Testis (tissue), 2 donors: Measurements from ENCODE around the gene PCCA.

Experiments
- POLR2A ChIP-seq: fragments of 450-650 bp; IDR thresholded peaks from one replicate; pipeline ENCODE4 v1.6.1; 2017; ENCODE audit warnings: antibody characterized with exemption, mild to moderate bottlenecking, moderate library complexity
- TF ChIP-seq, protein P1 (sequence below), 3 experiments: fragments of 450-650 bp in 2 of 3; fragments of 200-600 bp in 1 of 3; sonication (generic) in 1 of 3; IDR thresholded peaks; one replicate each; pipeline ENCODE4 v1.5.1; 2016 to 2019; ENCODE audit warnings: antibody characterized with exemption in 3 of 3, mild to moderate bottlenecking in 2 of 3, moderate library complexity in 1 of 3

- TF ChIP-seq POLR2A = no peak
- TF ChIP-seq, protein P1, sequence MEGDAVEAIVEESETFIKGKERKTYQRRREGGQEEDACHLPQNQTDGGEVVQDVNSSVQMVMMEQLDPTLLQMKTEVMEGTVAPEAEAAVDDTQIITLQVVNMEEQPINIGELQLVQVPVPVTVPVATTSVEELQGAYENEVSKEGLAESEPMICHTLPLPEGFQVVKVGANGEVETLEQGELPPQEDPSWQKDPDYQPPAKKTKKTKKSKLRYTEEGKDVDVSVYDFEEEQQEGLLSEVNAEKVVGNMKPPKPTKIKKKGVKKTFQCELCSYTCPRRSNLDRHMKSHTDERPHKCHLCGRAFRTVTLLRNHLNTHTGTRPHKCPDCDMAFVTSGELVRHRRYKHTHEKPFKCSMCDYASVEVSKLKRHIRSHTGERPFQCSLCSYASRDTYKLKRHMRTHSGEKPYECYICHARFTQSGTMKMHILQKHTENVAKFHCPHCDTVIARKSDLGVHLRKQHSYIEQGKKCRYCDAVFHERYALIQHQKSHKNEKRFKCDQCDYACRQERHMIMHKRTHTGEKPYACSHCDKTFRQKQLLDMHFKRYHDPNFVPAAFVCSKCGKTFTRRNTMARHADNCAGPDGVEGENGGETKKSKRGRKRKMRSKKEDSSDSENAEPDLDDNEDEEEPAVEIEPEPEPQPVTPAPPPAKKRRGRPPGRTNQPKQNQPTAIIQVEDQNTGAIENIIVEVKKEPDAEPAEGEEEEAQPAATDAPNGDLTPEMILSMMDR (IDR thresholded peaks at IDR 0.05) = no peak
Observed at GRCh38 chr13:100378533-100378932, 289.6 kb downstream of the PCCA start.
